Suppressor macrophage (primary cell): Measurements from ENCODE around the gene FZD10.

Experiments
- DNase-seq, 4 experiments: peaks; one replicate each; pipeline ENCODE4 v3.0.0-alpha.2; 2020 to 2022

The FZD10 gene

DNA sequence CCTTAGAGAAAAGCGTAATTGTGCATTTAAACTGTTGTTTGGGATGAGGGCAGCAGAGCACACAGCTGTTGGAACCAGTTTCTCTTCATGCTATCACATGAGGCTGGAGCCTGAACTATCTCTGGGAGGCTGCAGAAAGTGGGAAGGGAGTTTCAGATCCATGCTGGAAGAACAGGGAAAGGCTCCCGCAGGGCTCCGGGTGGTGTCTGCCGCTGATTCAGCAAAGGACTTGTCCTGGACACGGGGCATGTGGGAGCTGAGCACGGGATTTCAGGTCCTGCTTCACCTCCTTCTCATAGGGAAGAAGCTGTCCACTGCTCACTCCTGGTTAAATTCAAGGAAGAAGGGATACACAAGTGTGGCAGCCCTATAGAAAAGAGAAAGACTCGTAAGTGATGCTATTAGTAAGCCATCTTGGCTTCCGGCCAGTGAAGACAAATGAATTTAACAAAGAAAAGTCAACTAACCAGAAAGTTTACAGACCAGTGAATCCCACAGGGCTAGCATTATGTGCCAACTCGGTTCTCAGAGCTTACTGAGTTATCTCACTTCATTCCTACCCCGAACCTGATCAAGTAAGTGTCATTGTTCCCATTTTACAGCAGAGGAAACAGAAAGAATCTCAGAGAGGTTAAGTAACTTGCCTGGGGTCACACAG is 6.7 kb upstream of the FZD10 start:
- DNase-seq = no peak

DNA sequence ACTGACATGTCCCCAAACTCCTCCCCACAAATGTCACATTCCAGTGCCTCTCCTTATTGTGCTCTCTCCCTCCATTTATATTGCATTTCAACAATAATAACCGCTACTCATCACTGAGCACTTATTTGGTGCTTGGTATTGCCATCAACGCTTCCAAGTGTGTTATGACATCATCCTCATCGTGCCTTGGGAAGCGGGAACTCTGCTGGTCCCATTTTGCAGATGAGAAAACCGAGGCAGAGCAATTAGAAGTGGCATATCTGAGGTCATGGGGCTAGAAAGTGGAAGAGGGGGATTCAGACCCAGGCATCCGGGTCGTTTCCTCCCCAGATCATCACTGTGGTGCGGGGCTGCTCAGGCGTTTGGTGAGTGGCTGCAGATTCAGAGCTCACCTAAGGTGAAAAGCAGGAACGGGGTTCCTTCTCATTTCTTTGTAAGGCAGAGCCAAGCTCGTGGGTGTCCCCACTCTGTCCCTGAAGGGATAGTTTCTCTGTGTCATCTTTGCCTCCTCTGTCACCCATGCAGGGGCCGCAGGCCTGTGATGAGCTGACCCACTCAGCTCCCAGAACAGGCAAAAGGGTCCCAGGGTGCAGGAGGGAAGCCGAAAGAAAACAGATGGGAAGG is 5.5 kb upstream of the FZD10 start:
- no peak for DNase-seq

DNA sequence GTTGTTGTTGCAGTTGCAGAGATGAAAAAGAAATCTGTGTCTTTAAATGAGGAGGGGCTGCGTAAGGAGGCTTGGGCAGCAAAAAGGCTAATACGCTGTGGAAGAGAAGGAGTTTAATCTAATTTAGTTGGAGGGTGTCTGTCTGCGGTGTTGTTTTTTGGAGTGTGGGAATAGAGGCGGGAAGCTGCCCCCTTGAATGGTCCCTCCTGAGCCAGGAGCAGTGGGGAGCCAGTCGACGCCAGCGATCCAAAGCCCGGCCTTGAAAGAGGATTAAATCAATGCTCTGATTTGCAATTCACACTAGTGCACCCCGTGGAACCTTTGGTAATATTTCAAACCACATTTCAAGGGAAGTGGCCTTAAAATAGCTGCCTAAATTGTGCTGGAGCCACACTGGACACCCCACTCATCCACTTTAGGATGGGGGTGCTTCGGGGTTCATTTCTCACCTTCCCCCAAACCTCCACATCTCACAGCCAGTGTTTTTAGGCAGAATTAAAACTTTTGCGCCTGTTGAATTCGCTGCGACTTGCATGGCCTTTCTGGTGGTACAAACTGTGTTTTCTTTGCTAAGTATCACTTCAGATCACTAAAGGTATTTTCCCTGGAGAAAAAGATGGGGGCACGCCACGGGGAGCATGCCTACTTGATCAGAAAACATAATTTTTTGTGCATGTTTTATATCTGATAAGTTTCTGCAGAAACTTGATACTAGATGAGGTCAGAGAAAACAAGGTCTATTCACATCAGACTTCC is 4.1 kb upstream of the FZD10 start:
- DNase-seq = no peak

DNA sequence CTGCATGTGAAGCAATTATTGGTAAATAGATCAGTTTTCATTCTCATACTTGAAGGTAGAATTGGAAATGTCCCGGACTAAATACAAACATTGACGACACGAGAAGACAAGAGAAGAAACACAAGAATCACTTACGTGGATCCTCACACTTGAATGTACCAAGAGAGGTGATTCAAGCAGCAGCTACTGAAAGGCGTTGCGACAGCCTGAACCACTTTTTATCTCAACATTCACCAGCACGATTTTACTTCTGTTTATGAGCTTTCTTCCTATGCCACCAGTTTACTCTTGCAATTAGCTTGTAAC is 3.6 kb upstream of the FZD10 start:
- DNase-seq = no peak

DNA sequence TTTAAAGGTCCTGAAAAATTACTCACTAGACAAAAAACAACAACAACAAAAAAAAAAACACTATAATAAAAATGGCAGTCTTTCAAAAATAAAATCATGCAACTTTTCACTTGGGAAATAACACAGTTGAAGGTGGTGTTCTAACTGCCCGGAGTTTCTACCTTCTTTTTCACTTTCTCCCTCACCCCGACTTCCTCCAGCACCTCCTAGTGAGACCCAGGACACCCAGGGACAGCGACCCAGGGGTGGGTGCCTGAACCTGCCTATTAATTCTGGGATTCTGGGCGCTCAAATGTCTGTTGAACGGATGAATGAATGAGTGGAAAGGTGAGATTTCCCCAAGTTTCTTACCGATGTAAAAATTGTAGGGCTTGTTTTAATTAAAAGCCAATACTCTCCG is 2.0 kb upstream of the FZD10 start:
- no peak for DNase-seq

DNA sequence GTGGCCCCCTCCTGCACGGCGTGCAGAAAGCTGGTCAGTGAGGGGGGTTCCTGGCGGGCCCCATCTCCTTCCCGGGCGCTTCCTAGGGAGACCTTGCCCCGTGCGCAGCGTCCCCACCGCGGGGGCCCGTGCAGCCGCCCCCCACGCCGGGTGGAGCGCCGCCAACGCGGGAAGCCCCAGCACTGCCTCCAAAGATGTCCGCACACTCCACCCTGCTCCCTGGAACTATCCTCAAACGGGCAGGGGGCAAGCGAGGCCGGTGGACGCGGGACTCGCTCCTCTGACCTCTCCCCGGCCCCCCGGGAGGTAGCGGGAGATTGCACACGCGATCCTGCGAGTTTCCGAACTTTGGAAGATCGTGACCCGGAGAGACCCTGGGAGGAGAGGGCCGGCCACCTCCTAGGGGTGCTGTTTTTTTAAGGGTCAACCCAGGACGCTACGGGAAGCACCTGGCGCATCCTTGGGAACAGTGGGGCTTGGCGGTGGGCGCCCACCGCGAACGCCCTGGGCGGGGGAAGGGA is 1.5 kb upstream of the FZD10 start:
- DNase-seq = no peak

DNA sequence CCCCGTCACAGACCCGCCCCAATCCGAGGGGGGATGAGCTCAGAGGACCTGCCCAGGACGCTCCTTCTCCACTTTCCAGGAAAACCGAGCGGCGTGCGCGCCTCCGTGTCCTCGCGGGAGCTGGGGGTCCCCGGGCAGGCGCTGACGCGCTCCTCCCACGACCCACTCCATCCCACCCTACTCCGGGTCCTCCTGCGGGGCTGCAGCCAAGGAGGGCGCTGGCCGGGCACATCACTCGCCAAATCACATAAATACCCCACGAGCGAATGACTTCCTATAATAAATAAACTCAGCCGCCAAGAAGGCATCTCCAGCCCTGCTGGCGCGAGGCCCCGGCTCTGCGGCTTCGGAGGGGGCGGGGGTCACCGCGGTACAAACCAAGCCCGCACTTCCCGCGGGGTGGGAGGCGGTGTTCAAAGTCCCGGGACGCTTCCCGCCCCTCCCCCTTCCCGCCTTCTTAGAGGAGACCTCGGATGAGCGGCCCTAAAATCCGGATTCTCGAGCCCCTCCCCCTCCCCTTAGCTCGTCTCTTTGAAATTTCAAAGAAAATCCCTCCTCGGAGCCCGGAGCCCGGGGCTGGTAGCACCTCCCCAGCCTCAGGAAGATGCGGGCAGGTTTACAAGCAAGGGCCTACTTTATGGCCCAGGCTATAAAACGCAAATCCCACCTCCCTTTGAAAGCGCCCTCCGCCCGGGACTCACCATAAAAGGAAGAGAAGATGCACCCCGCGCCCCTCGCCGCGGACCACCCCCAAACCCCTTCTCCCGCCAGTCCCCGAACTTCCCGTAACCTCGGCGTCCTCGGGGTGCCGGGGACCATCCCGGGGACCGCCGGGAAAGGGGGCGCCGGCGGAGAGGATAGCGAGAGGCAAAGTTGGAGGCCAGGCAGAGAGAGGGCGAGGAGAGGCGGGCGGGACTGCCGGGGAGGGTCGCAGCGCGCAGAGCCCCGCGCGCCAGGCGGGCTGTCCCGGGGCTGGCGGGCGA is 712 bp upstream of the FZD10 start:
- no peak for DNase-seq

DNA sequence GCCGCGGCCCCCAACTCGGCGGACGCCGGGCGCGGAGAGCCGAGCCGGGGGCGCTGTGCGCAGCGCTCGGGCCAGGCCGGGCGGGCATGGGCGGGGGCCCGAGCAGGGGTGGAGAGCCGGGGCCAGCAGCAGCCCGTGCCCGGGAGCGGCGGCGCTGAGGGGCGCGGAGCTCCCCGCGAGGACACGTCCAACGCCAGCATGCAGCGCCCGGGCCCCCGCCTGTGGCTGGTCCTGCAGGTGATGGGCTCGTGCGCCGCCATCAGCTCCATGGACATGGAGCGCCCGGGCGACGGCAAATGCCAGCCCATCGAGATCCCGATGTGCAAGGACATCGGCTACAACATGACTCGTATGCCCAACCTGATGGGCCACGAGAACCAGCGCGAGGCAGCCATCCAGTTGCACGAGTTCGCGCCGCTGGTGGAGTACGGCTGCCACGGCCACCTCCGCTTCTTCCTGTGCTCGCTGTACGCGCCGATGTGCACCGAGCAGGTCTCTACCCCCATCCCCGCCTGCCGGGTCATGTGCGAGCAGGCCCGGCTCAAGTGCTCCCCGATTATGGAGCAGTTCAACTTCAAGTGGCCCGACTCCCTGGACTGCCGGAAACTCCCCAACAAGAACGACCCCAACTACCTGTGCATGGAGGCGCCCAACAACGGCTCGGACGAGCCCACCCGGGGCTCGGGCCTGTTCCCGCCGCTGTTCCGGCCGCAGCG is 639 bp downstream of the FZD10 start:
- DNase-seq = no peak

DNA sequence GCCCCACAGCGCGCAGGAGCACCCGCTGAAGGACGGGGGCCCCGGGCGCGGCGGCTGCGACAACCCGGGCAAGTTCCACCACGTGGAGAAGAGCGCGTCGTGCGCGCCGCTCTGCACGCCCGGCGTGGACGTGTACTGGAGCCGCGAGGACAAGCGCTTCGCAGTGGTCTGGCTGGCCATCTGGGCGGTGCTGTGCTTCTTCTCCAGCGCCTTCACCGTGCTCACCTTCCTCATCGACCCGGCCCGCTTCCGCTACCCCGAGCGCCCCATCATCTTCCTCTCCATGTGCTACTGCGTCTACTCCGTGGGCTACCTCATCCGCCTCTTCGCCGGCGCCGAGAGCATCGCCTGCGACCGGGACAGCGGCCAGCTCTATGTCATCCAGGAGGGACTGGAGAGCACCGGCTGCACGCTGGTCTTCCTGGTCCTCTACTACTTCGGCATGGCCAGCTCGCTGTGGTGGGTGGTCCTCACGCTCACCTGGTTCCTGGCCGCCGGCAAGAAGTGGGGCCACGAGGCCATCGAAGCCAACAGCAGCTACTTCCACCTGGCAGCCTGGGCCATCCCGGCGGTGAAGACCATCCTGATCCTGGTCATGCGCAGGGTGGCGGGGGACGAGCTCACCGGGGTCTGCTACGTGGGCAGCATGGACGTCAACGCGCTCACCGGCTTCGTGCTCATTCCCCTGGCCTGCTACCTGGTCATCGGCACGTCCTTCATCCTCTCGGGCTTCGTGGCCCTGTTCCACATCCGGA is 1.4 kb downstream of the FZD10 start:
- no peak for DNase-seq

DNA sequence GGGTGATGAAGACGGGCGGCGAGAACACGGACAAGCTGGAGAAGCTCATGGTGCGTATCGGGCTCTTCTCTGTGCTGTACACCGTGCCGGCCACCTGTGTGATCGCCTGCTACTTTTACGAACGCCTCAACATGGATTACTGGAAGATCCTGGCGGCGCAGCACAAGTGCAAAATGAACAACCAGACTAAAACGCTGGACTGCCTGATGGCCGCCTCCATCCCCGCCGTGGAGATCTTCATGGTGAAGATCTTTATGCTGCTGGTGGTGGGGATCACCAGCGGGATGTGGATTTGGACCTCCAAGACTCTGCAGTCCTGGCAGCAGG is 1.9 kb downstream of the FZD10 start:
- DNase-seq = no peak

DNA sequence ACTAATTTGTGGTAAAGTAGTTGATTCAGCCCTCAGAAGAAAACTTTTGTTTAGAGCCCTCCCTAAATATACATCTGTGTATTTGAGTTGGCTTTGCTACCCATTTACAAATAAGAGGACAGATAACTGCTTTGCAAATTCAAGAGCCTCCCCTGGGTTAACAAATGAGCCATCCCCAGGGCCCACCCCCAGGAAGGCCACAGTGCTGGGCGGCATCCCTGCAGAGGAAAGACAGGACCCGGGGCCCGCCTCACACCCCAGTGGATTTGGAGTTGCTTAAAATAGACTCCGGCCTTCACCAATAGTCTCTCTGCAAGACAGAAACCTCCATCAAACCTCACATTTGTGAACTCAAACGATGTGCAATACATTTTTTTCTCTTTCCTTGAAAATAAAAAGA is 2.7 kb downstream of the FZD10 start:
- no peak for DNase-seq

DNA sequence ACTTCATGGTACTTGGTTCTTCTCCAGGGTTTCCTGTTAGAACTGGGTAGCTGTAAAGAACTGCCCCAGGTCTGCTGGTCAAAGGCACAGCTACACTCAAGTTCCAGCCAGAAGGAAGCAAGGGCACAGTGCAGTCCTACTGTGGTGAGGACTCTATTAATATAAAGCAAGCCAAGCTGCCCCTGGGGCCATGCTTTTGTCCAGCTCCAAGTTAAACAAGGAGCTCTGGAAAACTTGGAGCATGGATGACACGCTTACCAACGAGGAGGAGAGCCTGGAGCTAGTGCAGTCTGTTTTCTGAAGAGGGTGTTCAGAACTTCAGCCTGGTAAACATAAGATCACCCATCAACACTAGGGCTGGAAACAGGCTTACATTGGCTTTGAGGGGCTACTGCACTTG is 4.0 kb downstream of the FZD10 start:
- no peak for DNase-seq

DNA sequence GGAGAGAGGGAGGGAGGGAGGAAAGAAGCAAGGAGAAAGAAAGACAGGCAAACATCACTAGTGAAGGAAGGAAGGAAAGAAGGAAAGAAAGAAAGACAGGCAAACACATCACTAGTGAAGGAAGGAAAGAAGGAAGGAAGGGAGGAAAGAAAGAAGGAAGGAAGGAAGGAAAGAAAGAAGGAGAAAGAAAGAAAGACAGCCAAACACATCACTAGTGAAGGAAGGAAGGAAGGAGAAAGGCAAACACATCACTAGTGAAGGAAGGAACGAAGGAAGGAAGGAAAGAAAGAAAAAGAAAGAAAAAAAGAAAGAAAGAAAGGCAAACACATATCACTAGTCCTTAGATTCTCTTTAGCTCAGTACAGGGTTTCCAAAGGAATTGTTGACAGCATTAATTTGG is 5.3 kb downstream of the FZD10 start:
- DNase-seq = no peak

DNA sequence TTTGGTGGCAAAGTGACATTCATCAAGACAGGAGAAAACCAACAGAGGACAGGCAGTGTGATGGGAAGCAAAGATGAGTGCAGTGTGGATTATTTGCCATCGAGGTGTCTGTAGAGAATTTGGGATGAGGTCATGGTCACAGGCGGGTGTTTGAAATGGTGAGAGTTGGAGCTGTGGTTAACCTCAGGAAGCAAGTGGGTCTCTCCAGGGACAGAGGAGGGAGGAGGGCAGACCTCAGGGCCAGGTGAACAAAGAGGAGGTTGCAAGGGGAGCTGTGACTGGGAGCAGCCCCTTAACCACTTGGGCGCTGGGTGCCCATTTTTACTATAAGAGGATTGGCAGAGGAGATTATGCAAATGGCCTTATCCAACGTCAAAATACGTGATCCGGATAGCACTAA is 7.0 kb downstream of the FZD10 start:
- no peak for DNase-seq

DNA sequence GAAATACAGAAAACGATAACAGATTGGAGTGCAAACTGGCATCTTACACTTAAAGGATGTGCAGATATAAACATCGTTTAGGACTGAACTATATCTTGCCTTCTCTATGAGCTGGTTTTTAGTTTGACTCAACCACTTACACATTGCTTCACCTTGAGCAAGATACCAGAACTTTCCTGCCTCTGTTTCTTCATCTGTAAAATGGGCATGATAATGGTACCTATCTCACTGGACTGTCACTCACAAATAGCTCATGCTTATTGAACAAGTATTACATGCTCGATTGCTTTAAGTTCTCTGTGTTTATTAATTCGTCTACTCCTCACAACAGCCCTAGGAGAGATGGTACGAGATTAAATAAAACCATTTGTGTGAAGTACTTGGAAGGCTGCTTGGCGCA is 7.7 kb downstream of the FZD10 start:
- no peak for DNase-seq

DNA sequence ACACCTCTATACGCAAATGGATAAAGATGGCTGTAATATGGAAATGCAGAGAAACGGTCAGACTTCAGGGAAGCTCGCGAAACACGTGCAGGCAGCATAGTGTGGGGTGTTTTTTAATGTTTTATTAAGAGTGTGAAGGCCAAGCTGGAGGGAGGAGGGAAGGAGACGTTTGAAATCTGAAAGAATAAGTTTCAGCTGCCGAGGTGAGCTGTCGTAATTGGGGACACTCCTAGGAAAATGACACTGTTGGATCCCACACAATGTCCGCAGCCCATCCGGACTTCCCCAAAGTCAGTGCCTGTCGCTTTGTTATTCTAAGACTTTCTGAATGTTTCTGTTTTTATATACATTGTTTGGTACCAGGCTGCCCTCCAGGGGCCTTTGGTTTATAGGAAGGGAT is 8.3 kb downstream of the FZD10 start:
- no peak for DNase-seq

DNA sequence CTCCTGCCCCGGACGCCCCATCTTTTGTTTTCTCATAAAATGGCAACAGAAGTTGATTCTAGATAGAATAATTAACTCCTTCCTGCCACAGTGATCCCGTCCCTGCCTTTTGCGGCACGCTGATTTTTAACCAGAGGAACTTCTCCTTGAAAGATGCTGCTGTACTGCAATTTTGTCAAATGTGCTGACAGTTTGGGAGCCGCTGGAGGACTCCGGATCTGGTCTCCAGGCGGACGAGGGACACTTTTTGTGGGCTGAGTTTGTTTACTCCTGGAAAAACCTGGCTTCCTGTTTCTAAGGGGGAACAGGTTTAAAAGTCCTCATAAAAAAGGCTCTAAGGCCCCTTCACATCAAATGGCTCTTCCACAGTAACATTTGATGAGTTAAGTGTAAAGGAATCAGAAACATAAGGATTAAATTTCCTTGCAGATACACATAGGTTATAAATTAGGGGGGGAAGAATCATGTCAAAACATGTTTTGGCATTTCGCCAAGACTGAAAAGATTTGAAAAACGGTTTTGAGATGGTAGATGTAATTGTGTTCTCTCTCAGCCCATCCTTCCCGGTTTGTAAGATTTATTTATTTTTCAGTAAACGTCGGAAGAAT is 15.5 kb downstream of the FZD10 start:
- DNase-seq = no peak

DNA sequence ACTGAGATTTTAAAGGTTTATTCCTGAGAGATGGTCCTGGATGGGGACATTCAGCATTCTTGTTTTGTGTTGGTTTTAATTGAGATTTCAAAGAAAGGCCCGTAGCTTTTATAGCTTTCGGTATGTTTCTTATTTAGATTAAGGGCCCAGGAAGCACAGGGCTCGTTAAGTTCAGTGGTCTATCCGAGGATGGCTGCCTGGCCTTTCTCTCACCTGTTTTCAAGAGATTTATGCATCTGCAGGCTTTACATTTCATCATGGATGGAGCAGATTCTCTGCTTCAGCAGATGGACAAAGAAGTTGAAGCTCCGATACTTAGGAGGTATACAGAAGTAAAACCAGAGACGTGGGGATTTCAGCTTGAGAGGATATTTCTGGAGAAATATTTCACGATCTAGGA is 16.0 kb downstream of the FZD10 start:
- no peak for DNase-seq

DNA sequence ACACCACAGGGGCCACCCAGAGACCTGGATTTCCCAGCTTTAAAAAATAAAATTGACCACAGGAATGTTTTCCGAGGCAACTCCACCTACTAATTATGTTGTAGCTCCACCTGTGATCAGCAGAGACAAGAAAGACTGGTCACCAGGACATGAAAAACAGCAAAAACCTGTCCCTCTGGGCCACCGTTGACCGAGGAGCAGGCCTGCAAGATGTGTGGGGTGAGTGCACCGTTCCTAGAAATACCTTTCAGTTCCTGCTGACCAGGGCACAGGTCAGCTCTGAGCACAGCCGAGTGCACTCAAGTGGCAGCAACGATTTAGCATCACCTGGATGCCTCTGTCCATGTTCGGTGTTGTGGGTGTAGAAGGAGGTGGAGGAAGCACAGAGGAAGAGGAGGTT is 16.9 kb downstream of the FZD10 start:
- DNase-seq = no peak

DNA sequence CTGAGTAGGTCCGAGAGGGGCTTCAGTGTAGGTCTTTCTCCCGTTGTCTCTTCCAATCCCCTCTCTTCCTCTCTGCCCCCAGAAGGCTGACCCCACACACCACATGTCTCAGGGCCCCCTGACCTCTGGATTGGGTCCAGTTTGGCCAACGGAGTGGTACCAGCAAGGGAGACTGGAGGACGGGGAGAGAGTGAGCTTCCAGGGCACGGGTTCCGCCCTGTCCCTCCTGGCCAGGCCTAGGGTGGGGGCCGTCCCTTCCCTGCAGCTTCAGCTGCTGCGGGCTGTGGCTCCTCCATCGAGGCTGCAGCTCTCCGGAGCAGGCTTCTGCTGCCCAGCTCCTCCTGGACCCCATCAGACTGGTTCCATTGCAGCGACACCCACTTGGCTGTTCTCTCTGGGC is 17.4 kb downstream of the FZD10 start:
- no peak for DNase-seq

DNA sequence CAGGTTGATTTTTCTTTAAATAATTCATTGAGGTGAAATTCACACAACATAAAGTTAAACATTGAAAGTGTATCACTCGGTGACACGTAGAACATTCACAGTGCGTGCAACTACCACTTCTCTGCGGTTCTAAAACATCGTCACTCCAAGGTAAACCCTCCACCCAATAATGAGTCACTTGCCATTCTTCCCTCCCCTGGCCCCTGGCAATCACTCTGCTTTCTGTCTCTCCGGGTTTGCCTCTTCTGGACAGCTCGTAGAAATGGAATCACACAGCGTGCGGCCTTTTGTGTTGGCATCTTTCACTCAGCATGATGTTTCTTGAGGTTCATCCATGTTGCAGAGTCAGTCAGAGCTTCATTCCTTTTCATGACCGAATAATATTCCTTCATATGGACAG is 18.9 kb downstream of the FZD10 start:
- no peak for DNase-seq
